ENCODE measurements around the gene YJU2.
"Not testable (repeated sequence)": the region's sequence is repeated elsewhere in the genome, so short reads cannot be mapped to it uniquely, and the experiment has no call there.

Gene YJU2

DNA sequence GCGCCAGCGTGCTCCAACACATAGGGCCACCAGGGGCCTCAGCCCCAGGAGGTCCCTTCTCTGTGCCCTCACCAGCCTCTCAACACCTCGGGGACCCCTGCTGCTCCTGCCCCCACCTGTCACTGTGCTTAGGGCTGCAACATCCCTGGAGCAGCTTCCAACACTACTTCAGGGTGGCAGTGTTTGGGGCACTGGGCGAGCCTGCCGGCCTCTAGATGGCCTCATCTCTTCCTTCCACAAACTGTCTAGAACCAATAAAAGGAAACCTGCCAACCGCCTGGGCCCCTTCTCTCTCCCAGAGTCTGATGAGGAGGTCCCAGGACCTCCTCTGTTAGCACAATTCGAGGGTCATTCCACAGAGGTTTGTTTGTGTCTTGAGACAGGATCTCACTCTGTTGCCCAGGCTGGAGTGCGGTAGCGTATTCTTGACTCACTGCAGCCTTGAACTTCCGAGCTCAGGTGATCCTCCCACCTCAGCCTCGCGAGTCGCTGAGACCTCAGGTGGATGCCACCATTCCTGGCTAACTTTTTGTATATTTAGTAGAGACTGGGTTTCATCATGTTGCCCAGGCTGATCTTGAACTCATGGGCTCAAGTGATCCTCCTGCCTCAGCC, 22.0 kb downstream of the YJU2 start:
- DNase-seq, result no peak

DNA sequence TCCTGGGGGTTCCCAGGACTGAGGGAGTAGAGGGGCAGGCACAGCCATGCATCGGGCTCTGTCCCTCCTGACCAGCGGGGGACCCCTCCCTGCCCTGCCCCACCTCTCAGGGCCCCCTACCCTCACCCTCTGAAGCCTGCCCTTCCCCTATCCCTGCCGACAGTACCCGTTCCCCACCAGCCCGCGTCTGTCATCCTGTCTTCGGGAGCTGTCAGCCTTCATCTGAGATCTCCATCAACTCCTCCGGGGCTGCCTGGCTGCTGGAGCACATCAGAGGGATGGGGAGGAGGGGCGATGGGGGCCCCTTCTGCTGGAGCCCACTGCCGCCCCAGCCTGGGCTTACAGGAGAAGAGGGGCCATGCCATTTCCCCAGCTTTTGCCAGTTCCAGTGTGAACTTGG, 26.0 kb downstream of the YJU2 start:
- DNase-seq, result no peak

DNA sequence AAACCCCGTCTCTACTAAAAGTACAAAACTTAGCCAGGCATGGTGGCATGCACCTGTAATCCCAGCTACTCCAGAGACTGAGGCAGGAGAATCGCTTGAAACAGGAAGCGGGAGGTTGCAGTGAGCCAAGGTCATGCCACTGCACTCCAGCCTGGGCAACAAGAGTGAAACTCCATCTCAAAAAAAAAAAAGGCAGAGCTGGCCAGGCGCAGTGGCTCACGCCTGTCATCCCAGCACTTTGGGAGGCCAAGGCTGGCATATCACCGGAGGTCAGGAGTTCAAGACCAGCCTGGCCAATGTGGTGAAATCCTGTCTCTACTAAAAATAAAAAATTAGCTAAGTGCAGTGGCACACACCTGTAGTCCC, 27.4 kb downstream of the YJU2 start:
- DNase-seq, result not testable (repeated sequence)

DNA sequence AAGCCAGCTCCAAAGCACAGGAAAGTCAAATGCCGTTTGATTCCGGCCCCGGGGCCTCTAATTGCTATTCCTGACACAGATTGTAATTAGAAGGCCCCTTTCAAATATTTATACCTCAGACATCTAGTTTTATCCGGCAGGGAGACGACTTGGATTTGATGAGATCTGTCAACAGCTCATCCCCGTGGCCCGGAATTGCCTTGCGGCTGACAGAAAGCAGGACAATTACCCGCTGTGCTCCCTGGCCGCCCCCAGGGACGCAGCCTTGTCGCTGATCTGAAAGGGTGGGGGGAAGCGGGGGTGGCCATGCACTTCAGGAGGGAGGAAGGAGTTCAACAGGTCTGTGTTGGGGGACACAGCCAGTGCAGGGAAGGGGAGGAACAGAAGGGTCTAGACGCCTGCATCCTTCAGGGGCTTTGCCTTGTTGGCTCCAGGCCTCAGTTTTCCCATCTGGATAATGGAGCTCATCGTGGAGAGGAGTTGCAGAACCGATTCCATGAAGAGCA, 30.4 kb downstream of the YJU2 start:
- no peak for DNase-seq

DNA sequence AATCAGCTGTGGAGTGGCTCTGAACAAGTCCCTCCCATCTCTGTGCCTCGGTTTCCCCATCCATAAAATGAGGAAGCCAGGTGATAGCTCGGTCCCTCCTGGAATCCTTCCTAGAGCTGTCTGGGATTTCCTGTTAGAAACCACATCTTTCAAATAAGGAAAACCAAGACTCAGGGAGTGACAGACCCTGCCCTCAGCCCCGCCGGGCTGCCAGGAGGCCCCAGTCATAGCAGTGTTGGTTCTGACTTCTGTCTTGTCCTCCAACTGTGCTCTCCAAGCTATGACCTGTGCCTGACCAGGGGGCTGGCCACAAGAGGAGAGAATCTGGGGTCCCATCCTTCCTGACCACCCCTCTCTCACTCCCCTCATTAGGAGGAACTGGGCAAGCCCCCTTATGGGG, 31.1 kb downstream of the YJU2 start:
- DNase-seq, result no peak

DNA sequence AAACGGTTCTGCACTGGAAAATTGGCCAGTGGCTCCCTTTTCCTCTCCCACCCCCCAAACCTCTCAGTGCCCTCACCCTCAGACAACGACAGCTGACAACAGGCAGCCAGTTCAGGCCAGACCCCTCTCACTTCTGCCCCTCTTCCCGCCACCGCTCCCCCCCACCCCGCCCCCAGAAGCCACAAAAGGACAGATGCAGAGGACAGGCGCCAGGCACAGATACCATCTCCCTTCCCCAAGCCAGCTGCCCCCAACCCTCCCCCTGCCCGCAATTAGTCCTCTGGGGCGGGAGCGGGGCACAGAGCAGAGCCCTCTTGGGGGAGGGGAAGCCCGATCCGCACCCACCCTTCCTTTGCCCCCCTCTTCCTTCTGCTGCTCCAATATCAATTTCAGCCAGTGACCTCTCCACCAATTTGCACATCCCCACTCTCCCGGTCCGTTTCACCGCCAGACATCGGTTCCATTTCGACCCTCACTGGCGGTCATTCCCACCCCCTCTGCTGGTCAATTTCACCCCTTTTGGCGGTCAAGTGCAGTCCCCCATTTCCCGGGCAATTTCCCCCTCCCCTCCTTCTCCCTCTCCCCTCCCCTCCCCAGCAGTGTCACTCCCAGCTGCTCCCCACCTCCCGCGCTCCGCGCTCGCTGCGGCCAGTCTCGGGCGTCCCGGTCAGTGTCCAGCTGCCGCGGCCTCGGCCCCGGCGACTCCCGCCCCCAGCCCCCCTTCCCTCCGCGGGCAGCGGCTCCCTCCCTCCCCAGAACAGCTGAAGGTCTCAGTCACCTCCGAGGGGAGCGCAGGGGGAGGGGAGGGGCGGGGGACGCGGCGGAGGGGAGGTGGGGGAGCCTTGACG, 31.8 kb downstream of the YJU2 start, which contains the start of gene SHD:
Gene SHD (plus strand): TSS at position 848 of the 848 bp plus-strand sequence. CDS start 798 bp downstream, outside the sequence.
- DNase-seq, result no peak

DNA sequence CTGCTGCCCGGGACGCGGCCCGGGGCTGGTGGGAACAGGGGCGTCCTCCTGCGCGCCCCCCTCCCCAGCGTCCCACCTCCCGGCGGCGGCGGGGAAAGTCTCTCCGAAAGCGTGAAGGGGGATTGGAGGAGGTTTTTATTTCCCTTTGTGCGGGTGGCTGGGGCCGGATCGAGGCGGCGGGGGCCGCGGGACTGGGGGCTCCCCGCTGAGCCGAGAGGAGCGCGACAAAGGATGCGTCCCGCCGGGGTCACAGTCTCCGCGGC, 32.3 kb downstream of the YJU2 start:
- no peak for DNase-seq

DNA sequence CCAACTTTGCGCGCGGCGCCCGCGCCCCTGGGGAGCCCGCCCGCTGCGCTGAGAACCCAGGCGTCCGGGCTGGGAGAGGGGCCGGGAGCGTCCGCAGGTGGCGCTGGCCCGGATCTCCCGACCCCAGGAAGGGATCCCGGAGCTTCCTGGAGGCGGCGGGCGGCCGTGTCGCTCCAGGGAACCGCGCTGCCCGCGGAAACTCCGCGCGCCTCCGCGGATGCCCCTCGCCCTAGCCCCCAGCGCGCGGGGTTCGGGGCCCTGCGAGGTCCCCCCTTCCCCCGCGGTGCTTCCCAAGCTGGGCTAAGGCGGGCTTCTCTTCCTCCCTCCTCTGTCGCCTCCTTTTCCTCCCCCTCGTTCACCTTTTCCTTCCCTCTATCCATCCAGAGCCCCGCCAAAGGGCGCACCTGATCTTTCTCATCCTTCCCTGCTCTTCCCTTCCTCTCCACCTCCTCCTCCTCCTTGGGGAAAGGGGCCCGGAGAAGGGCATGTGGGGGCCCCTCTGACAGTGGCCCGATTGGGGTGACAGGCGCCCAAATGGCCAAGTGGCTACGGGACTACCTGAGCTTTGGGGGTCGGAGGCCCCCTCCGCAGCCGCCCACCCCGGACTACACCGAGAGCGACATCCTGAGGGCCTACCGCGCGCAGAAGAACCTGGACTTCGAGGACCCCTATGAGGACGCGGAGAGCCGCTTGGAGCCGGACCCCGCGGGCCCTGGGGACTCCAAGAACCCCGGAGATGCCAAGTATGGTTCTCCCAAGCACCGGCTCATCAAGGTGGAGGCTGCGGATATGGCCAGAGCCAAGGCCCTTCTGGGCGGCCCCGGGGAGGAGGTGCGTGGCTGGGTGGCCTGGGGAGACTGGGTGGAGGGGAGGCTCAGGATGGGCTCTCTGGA, 32.9 kb downstream of the YJU2 start:
- no peak for DNase-seq

DNA sequence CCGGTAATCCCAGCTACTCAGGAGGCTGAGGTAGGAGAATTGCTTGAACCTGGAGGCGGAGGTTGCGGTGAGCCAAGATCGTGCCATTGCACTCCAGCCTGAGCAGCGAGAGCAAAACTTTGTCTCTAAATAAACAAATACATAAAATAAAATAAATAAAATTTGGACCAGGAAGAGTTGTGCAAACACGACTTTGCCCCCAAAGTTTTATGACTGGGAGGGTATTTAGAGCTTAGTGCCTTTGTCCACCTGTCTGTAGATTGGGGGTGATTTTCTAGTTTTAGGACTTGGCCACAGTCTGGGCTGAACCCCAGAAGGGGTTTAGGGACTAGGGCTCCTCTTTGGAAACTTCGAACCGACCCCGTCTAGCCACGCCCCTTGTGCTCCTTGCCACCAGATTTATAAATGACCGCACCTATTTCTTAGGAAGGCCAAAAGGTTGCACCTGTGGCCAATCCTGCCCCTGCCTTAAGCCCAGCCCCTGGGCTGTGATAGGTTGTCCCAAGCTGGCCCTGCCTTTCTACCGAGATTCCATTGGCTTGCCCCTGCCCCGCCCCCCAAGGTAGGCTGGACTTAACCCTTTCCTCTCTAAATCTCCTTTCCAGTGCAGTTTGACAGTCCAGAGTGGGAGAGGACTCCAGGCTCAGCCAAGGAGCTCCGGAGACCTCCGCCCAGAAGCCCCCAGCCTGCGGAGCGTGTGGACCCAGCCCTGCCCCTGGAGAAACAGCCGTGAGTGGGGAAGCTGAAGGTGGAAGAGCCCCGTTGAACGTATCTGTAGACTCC, 37.5 kb downstream of the YJU2 start:
- DNase-seq, result no peak

DNA sequence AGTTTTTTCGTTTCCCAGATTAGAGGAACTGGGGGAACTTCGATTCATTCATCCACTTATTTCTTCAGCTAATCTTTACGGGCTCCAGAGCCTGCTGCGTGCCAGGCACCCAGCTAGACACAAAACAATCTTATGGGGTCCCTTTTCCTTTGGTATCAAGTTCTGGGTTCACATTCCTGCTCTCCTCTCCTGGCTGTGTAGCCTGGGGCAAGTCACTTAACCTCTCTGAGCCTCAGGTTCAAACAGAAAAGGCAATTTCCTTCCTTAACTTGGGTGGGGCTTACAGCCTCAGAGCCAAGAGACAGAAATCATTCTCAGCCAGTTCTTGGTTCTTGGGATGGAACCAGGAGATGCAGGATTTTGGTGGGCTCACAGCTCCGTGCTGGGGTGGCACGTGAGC, 38.1 kb downstream of the YJU2 start:
- no peak for DNase-seq

DNA sequence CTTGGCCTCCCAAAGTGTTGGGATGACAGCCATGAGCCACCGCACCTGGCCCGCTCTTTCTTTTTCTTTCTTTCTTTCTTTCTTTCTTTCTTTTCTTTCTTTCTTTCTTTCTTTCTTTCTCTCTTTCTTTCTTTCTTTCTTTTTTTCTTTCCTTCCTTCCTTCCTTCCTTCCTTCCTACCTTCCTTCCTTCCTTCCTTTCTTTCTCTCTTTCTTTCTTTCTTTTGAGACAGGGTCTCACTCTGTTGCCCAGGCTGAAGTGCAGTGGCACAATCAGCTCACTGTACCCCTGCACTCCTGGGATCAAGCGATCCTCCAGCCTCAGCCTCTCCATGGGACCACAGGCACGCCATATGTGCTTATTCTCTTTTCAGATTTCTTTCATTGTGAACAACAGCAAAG, 39.3 kb downstream of the YJU2 start:
- not testable (repeated sequence) for DNase-seq

DNA sequence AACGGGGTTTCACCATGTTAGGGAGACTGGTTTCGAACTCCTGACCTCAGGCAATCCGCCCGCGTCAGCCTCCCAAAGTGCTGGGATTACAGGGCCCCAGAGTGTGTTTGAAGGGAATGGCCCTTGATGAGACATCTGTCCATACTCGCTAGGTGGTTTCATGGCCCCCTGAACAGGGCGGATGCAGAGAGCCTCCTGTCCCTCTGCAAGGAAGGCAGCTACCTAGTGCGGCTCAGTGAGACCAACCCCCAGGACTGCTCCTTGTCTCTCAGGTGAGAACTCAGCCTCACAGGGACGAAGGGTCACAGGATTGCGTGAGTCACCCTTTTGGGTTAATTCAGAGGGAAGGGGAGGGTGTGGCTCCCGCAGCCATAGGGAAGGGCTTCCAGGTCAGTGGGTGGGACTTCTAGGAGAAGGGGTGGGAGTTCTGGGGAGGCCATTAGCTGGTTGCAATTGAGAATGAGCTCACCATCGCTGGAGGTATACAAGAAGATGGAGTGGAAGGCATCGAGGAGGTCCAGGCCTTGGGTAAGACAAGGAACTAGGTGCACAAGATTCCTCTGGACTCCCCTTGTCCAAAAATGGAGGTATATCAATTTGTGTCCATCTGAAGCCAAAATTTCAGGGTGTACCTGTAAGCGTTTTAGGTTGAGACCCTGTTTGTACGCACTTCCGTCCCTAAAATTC, 41.4 kb downstream of the YJU2 start:
- no peak for DNase-seq

DNA sequence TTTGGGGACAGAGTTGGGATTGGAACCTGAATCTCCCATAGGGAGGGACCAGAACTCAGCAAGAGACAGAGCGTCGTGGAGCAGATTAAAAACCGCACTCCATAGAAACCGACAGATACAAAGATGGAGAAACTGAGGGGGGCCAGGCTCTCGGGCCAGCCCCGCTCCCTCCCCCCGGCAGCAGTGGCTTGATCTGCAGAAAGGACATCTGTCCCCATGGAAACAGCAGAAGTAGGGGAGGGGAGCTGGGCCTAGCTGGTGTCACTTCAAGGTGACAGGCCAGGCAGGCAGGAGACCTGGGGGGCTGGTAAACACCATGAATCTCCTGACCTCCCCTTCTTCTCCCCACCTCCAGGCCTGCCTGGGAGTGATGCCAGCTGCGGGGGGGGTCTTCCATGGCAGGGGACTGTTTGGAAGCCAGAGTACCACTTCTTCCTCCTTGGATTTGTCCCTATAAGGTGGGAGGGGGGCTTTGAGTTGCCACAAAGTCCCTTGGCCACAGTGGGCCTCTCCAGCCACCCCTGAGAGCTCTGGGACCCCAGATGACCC, 44.4 kb downstream of the YJU2 start:
- DNase-seq, result no peak

DNA sequence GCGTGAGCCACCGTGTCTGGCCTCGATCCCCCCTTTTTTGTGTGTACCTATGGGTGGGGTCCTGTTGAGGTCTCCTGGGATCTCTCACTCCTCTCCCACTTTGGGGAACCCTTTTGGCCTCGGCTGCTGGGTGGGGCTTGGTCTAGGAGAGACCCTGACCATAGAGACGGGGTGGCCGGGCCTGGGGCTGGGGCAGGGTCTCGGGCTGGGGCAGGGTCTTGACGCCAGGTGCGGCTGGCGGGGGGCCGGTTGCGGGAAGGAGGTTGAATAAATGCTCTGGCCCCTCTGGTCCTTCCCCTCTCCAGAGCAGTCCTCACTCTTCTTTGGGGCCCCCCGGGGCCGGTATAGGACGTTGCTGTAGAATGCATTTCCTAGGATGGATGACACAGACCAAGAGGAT, 45.6 kb downstream of the YJU2 start:
- no peak for DNase-seq

DNA sequence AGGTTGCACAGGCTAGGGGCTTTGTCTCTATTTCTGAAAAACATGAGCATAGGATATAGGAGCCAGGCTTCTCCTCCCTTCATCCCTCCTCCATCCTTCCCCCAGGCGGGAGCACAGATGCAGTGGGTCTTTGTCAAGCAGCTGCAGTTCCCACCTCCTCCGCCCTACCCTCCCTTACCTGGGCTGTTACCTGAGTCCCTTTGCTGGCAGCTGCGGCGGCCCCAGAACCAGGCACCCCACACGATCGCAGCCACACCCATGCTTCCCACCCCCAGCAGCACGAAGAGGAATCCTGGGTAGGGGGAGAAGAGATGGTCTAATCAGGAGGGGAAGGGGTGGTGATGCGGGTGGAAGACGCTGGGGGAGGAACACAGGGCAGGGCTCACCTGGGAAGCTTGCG, 47.5 kb downstream of the YJU2 start:
- DNase-seq, result no peak

DNA sequence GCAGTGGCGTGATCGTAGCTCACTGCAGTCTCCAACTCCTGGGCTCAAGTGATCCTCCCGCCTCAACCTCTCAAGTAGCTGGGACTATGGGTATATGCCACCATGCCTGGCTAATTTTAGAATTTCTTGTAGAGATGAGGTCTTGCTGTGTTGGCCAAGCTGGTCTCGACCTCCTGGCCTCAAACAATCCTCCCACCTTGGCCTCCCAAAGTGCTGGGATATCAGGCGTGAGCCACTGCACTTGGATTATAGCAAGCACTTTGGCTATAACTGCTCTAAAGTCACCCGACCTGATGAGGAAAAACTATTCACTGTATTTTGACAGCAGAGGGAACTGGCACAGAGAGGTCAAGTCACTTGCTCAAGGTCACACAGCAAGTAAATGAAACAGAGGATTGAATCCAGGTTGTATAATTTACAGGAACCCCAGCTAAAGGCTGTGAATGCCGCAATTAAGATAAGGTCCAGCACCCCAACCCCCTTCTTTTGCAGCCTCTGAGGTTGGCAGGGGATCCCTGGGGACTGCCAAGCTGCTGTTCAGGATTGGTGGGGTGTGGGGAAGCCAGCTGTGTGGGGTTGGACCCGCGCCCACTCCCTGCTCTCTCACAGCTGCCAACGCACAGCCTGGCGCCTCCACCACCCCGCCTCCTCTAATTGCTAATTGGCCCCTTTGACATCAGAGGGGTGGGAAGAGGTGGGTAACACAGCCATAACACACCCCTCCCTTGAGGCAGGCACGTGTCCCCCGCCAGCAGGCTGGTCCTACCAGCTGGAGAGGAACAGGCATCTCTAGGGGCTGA, 49.3 kb downstream of the YJU2 start:
- peak; percentile 18 for DNase-seq

DNA sequence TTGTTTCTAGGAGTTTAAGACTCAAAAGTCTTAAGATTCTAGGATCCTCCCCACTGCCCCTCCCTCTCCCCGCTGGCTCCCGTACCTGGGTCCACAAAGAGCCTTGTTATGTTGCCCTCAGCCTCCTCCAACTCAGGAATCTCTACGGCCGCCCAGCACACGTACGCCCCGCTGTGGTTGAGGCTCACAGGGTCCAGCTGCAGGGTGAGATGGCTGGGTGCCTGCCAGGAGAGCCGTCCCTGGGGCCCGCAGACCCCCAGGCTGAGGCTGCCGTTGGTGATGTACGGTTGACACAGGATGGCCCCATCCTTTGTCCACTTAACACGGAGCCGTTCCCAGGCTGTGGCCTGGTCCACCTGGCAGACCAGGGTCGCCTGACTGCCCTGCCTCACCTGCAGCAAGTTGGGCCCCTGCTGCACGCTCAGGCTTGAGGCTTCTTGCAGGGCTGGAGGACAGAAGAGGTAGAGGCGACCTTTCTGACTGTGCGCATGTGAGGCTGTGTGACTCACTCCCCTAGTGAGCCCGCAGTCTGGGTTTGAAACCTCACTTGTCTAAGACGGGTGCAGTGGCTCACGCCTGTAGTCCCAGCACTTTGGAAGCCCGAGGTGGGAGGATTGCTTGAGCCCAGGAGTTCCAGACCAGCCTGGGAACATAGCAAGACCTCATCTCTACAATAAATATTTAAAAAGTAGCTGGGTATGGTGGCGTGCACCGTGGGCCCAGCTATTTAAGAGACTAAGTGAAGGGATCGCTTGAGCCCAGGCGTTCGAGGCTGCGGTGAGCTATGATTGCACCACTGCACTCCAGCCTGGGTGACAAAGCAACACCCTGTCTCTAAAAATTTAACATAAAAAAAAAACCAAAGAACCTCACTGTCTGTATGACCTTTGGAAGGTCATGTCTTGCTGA, 51.3 kb downstream of the YJU2 start:
- no peak for DNase-seq

DNA sequence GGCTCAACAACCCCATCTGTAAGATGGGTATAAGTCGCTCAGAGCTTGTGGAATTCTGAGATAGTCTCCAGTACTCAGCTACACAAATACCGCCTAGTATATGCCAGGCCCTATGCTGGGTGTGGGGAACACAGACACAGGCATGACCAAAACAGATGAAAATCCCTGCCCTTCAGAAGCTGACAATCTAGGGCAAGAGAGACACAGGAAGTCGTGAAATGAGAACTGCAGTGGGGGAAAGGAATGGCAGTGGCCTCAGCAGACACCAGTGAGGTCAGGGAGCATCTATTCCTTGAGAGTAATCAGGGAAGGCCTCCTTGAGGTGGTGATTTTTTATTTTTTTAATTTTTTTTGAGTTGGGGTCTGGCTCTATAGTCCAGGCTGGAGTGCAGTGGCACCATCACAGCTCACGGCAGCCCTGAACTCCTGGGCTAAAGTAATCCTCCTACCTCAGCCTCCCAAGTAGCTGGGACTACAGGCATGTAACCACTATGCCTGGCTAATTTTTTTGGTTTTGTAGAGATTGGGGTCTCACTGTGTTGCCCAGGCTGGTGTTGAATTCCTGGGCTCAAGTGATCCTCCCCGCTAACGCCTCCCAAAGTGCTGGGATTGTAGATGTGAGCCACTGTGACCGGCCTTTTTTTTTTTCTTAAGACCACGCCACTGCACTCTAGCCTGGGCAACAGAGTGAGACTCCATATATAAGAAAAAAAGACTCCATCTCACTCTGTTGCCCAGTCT, 52.1 kb downstream of the YJU2 start:
- no peak for DNase-seq

DNA sequence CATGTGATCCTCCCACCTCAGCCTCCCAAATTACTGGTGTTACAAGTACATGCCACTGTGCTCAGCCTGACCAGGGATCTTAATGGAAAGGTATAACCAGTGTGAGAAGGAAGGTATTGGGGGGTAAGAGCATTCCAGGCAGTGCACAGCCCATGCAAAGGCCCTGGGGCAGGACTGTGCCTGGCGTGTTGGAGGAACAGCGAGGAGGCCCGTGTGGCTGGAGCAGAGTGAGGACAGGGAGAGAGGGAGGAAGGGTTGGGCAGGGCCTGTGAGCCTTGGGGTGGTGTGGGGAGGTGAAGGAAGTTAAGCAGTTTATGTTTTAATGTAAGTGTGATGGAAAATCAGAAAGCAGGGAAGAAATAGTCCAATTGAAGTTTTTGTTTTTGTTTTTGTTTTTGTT, 53.7 kb downstream of the YJU2 start:
- DNase-seq, result no peak

Measured in NCI-H774 (cell line).